HCT116 (cell line): ENCODE data around the gene ZNF438.

ENCODE experiments used
- CBX3 ChIP-seq: IDR thresholded peaks from 2 replicates; pipeline ENCODE4 v1.6.1; 2012; ENCODE audit warnings: low read depth
- CEBPB ChIP-seq: IDR thresholded peaks from 2 replicates; pipeline ENCODE4 v1.6.1; 2012; ENCODE audit warnings: low read depth
- ELF1 ChIP-seq: IDR thresholded peaks from 2 replicates; pipeline ENCODE4 v1.6.1; 2012; ENCODE audit warnings: low read depth, borderline replicate concordance
- EZH2 ChIP-seq: fragments of 200-600 bp; sonication (generic); IDR thresholded peaks from 2 replicates; pipeline ENCODE4 v1.6.1; 2017; ENCODE audit warnings: antibody characterized with exemption, mixed run types
- JUND ChIP-seq: IDR thresholded peaks from 2 replicates; pipeline ENCODE4 v1.6.1; 2012
- POLR2A ChIP-seq: IDR thresholded peaks from 2 replicates; pipeline ENCODE4 v1.7.0; 2011; ENCODE audit warnings: borderline replicate concordance; ENCODE audit not compliant: insufficient read depth, insufficient read length; ENCODE audit errors: extremely low read depth
- POLR2AphosphoS5 ChIP-seq: IDR thresholded peaks from 2 replicates; pipeline ENCODE4 v1.6.1; 2011; ENCODE audit warnings: mild to moderate bottlenecking, low read depth, low read length, moderate library complexity
- RAD21 ChIP-seq: IDR thresholded peaks from 2 replicates; pipeline ENCODE4 v1.6.1; 2012; ENCODE audit warnings: low read depth, mild to moderate bottlenecking
- SIN3A ChIP-seq: IDR thresholded peaks from 2 replicates; pipeline ENCODE4 v1.6.1; 2012; ENCODE audit warnings: low read depth
- SP1 ChIP-seq: IDR thresholded peaks from 2 replicates; pipeline ENCODE4 v1.6.1; 2012; ENCODE audit warnings: low read depth
- SRF ChIP-seq: IDR thresholded peaks from 2 replicates; pipeline ENCODE4 v1.6.1; 2012; ENCODE audit warnings: low read depth
- YY1 ChIP-seq: IDR thresholded peaks from 2 replicates; pipeline ENCODE4 v1.6.1; 2011; ENCODE audit warnings: low read length, low read depth, moderate library complexity, mild to moderate bottlenecking; ENCODE audit not compliant: insufficient replicate concordance; ENCODE audit errors: extremely low read depth
- TF ChIP-seq, protein P1 (sequence below), 3 experiments: fragments of 200-600 bp in 1 of 3; sonication (generic) in 1 of 3; IDR thresholded peaks in 2 of 3; conservative IDR thresholded peaks in 1 of 3; 2 replicates each; pipeline ENCODE4 v1.5.1; 2012 to 2017; ENCODE audit warnings: low read depth in 2 of 3, low read length in 2 of 3, antibody characterized with exemption in 1 of 3, borderline replicate concordance in 1 of 3, control low read depth in 1 of 3, mild to moderate bottlenecking in 1 of 3, mixed read lengths in 1 of 3, mixed run types in 1 of 3, moderate library complexity in 1 of 3; ENCODE audit not compliant: insufficient read depth in 1 of 3
- TF ChIP-seq, protein P2 (sequence below): IDR thresholded peaks from 2 replicates; pipeline ENCODE4 v1.6.1; 2012

GRCh38 chr10:30917067-30917466 lies 114.6 kb downstream of the ZNF438 start:
- TF ChIP-seq, protein P1, sequence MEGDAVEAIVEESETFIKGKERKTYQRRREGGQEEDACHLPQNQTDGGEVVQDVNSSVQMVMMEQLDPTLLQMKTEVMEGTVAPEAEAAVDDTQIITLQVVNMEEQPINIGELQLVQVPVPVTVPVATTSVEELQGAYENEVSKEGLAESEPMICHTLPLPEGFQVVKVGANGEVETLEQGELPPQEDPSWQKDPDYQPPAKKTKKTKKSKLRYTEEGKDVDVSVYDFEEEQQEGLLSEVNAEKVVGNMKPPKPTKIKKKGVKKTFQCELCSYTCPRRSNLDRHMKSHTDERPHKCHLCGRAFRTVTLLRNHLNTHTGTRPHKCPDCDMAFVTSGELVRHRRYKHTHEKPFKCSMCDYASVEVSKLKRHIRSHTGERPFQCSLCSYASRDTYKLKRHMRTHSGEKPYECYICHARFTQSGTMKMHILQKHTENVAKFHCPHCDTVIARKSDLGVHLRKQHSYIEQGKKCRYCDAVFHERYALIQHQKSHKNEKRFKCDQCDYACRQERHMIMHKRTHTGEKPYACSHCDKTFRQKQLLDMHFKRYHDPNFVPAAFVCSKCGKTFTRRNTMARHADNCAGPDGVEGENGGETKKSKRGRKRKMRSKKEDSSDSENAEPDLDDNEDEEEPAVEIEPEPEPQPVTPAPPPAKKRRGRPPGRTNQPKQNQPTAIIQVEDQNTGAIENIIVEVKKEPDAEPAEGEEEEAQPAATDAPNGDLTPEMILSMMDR (IDR thresholded peaks at IDR 0.05 in 2 of 3, conservative IDR thresholded peaks at IDR 0.05 in 1 of 3; ENCODE audit: borderline replicate concordance in 1 of 3, insufficient read depth in 1 of 3, low read depth in 2 of 3, low read length in 2 of 3), result no peak
- no peak for TF ChIP-seq ELF1
- TF ChIP-seq POLR2A, result no peak
- TF ChIP-seq CBX3, result no peak
- TF ChIP-seq, protein P2, sequence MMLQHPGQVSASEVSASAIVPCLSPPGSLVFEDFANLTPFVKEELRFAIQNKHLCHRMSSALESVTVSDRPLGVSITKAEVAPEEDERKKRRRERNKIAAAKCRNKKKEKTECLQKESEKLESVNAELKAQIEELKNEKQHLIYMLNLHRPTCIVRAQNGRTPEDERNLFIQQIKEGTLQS, result no peak
- TF ChIP-seq POLR2AphosphoS5, result no peak
- TF ChIP-seq SRF, result no peak
- no peak for TF ChIP-seq SIN3A
- TF ChIP-seq EZH2, result no peak
- no peak for TF ChIP-seq SP1
- no peak for TF ChIP-seq JUND
- TF ChIP-seq RAD21, result no peak
- TF ChIP-seq CEBPB, result no peak
- TF ChIP-seq YY1, result no peak
